Activated B cell treated with CpG ODN at 0.5 μM for 24 hours (primary cell): Measurements from ENCODE around the gene NOL4L. TPM values are rescaled to one million over a fixed set of nuclear protein-coding genes. Genes with fewer than 3 reads are reported as not detected.

Source experiments
- ATAC-seq: fragments of 200-7000 bp; cut with Tn5 transposase; one replicate; pipeline ENCODE4 v1.10.0; 2021; ENCODE audit warnings: low read depth, mild to moderate bottlenecking, moderate library complexity
- CTCF ChIA-PET: fragments of 350-600 bp; sonication (Branson Sonifier 250); formaldehyde crosslinking; loops from one replicate; lab custom pipeline; 2021; ENCODE audit warnings: antibody characterized with exemption; lab: Charles Lee
- POLR2A ChIA-PET: fragments of 350-600 bp; sonication (Branson Sonifier 250); formaldehyde crosslinking; loops from one replicate; lab custom pipeline; 2021; ENCODE audit warnings: antibody characterized with exemption; lab: Charles Lee
- DNase-seq: peaks from one replicate; pipeline ENCODE4 v3.0.0; 2022
- H3K27ac Mint-ChIP-seq: one replicate; pipeline ENCODE4 v1.8.0; 2020; ENCODE audit warnings: mixed read lengths
- H3K27me3 Mint-ChIP-seq: one replicate; pipeline ENCODE4 v1.8.0; 2021; ENCODE audit warnings: mixed read lengths
- H3K36me3 Mint-ChIP-seq: one replicate; pipeline ENCODE4 v1.8.0; 2021; ENCODE audit warnings: low read depth, mixed read lengths
- H3K4me1 Mint-ChIP-seq: one replicate; pipeline ENCODE4 v1.8.0; 2021; ENCODE audit warnings: mixed read lengths
- H3K4me3 Mint-ChIP-seq: one replicate; pipeline ENCODE4 v1.8.0; 2020; ENCODE audit warnings: mild to moderate bottlenecking, mixed read lengths
- H3K9me3 Mint-ChIP-seq: one replicate; pipeline ENCODE4 v1.8.0; 2020; ENCODE audit warnings: mixed read lengths
- CTCF ChIP-seq: fragments of 200-600 bp; IDR thresholded peaks from one replicate; pipeline ENCODE4 v1.8.0; 2022; ENCODE audit warnings: antibody characterized with exemption, mild to moderate bottlenecking
- intact Hi-C: fragments of 100-400 bp; cut with micrococcal nuclease; formaldehyde crosslinking; loops from one replicate; pipeline ENCODE4 v1.15.1; 2024
- total RNA-seq: library from RNA; stranded (reverse); gene quantifications from 2 replicates; pipeline ENCODE4 v1.2.3, GENCODE V29; 2022

NOL4L gene
- total RNA-seq, 1 donor from 2014 or later = 4.7 TPM

GRCh38 chr20:32603046-32603726 is 18.1 kb upstream of the NOL4L start:
- intact Hi-C loops = no loop called here
- ChIA-PET POLR2A (no interaction called here), CTCF (no interaction called here)
- Mint-ChIP-seq H3K27ac (no peak overlapping the region), H3K36me3 (no peaks in the 10 kb centered on the region), H3K27me3 (no peaks in the 10 kb centered on the region), H3K4me3 (peak overlapping the region; percentile 32), H3K4me1 (peaks cover 27% of the 10 kb centered on the region), H3K9me3 (no peaks in the 10 kb centered on the region)
- TF ChIP-seq CTCF = no peak
- peak; percentile 60 for ATAC-seq
- DNase-seq = no peak

DNA sequence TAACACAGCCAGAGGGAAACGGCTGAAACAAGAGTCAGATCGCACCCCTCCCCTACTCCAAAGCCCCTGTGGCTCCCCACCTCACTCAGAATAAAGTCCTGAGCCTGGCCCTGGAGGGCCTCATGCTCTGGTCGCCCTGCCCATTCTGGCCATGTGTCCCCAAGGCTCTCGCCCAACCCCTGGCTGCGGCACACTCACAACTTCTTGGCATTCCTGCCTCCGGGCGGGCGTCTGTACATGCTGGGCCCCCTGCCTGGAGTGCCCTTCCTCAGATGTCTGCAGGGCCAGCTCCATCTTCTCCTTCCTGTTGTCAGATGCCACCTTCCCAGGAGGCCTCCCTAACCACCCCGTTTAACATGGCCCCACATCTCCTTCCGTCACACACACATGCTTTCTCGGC is 17.1 kb upstream of the NOL4L start:
- intact Hi-C loops = no loop called here
- no peak for DNase-seq
- POLR2A ChIA-PET = interaction anchor here (0.6 kb wide), 1 partner anchor 67 kb away, joined by 4 read pairs; no protein-coding TSS in a partner anchor
- Mint-ChIP-seq H3K9me3 (no peaks in the 10 kb centered on the region), H3K4me1 (peaks cover 27% of the 10 kb centered on the region), H3K4me3 (no peak overlapping the region), H3K36me3 (no peaks in the 10 kb centered on the region), H3K27ac (no peak overlapping the region), H3K27me3 (no peaks in the 10 kb centered on the region)
- no peak for ATAC-seq
- CTCF ChIA-PET = no interaction called here
- TF ChIP-seq CTCF = no peak

DNA sequence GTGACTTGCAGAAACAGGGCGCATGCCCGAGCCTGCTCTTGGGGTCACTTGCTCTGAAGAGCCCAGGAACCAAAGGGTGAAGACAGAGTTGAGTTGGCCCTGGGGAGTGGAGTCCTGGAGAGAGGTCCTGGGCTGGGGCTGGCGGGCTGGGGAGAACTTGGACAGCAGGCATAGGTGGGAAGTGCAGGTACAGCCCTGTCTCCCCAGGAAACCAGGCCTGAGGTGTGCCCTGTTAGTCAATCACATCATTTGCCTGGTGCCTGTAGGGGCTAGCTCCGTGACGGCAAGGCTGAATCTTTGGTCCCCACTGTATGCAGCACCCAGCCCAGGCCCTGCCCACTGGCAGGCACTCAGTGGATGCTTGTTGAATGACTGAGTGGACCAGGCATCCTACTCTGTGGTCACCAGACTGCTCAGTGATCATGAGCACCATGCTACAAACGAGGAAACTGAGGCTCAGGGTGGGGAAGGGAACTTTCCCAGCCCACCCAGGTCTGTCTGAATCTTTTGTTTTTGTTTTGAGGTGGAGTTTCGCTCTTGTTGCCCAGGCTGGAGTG is 15.6 kb upstream of the NOL4L start:
- no peak for TF ChIP-seq CTCF
- Mint-ChIP-seq H3K4me3 (no peak overlapping the region), H3K9me3 (no peaks in the 10 kb centered on the region), H3K27ac (no peak overlapping the region), H3K4me1 (peaks cover 27% of the 10 kb centered on the region), H3K27me3 (no peaks in the 10 kb centered on the region), H3K36me3 (no peaks in the 10 kb centered on the region)
- ChIA-PET CTCF (no interaction called here), POLR2A (no interaction called here)
- intact Hi-C loops = no loop called here
- no peak for DNase-seq
- ATAC-seq = no peak

GRCh38 chr20:32599783-32600340 is 14.7 kb upstream of the NOL4L start:
- intact Hi-C loops = no loop called here
- ATAC-seq = no peak

More at GRCh38 chr20:32599783-32600340, 14.7 kb upstream of the NOL4L start:
- POLR2A ChIA-PET = no interaction called here
- Mint-ChIP-seq H3K4me3 (no peak overlapping the region), H3K9me3 (no peaks in the 10 kb centered on the region), H3K27me3 (no peaks in the 10 kb centered on the region), H3K36me3 (no peaks in the 10 kb centered on the region), H3K4me1 (peaks cover 23% of the 10 kb centered on the region), H3K27ac (no peak overlapping the region)
- CTCF ChIA-PET = no interaction called here
- TF ChIP-seq CTCF = no peak
- DNase-seq = no peak
